ENCODE measurements around the gene NRL.
A peak's percentile ranks its signal among the peaks of the same experiment; 100 is the strongest.

The NRL gene

DNA sequence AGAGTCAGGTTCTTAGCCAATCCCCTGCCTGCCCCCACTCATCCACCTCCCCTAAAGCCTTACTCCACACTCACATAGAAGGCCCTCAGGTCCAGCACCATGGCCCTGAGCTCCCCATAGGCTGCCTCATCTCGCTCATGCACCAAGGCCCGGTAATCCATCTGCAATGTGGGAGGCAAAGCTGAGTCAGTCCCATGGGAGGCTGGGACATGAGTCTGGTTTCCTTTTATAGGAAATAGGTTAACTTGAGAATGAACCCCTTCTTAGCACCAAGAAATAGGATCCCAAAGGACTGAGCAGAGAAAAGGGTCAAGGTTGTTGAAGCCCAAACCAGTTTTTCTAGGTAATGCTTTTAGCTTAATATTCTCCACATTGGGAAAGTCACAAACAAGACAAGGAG is 28.8 kb upstream of the NRL start:
- no peak for FAIRE-seq

DNA sequence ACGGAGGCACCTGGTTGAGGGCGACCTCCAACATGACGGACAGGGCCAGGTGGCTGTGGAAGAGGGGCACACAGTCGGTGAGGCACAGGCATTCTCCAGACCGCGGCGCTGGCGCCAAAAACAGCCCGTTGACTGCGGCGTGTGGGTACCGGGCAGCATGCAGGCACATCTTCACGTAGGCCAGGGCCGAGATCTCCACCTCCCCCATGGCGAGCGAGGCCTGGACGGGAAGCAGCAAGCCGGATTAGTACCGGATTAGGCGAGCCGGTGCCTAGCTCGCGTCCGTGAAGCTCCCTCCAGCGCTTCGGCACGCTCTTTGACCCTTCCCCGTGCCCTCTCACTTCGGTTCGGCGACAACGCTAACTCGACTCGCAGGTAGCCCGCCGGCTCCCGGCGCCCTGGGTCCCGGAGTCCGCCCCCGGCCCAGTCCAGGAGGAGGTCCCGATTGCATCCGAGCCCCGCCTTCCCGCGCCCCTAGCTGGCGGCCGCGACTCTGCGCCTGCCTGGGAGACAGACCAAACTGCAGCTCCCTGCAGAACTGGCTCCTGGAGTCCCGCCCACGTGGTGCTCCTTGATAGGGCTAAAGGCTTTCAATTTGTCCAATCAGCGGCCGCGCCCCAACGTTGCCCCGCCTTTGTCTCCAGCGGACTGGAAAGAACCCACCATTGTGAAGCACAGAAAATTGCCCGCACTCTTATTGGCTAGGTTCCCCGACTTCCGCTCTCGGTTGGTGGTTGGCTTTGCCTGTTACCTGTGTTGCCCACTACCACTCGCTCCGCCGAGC is 26.5 kb upstream of the NRL start, which contains the start of gene EMC9:
EMC9 (minus strand) TSS at position 495 of the 784 bp plus-strand sequence; CDS start at position 208, 287 bp downstream.
- peak; percentile 70 for FAIRE-seq

DNA sequence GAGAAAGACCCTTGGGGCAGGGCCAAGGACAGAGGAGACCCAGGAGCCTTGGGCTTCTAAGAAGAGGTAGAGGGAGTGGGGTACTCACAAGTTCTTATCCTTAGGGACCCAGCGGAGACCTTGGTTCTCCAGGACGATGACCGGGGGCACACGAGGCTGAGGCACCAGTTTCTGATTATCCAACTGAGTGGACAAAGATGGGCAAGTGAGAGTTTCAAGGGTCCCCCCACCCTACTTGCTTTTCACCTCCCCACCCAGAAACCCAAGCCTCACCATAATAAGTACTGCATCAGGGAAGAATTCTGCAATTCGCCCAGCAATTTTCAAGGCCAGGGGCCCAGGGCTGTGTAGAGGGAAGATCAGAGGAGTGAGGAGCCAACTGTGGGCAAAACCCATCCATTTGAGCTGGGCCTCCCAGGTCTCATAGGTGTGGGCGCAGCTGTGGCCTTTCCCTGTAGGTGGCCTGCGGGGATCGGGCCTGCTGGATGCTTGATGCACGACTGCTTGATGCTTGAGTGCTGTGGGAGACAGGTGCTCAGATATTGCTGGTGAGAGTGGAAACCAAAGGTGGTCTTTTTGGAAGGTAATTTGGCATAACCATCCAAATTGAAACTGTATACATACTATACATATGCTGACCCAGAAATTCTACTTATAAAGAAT is 24.7 kb upstream of the NRL start:
- FAIRE-seq = no peak

DNA sequence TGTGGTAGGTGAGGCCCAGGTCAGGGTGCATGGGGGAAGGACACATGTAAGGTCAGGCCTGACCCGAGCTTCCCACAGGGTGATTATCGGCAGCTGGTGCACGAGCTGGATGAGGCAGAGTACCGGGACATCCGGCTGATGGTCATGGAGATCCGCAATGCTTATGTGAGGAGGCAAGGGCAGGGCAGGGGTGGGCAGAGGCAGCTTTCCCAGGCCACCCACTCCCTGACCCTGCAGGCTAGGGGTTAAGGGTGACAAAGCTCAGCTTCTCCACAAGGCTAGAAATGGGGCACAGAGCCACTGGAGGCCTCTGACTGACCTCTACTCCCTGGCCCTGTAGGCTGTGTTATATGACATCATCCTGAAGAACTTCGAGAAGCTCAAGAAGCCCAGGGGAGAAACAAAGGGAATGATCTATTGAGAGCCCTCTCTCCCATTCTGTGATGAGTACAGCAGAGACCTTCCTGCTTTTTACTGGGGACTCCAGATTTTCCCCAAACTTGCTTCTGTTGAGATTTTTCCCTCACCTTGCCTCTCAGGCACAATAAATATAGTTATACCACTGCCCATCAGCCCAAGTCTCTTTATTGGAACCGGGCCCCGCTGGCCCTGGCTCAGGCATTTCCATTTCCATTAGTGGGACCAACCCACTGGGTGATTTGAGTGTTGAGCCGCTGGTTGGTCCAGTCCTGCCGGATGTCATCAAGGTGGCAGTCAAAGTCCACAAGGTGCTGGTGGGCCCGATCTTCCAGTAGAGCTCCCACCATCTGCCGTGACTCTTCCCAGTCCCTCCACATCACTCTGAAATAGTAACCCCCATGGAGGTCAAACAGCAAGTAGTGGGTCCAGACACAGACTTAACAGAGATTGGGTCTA is 23.9 kb upstream of the NRL start:
- no peak for FAIRE-seq

DNA sequence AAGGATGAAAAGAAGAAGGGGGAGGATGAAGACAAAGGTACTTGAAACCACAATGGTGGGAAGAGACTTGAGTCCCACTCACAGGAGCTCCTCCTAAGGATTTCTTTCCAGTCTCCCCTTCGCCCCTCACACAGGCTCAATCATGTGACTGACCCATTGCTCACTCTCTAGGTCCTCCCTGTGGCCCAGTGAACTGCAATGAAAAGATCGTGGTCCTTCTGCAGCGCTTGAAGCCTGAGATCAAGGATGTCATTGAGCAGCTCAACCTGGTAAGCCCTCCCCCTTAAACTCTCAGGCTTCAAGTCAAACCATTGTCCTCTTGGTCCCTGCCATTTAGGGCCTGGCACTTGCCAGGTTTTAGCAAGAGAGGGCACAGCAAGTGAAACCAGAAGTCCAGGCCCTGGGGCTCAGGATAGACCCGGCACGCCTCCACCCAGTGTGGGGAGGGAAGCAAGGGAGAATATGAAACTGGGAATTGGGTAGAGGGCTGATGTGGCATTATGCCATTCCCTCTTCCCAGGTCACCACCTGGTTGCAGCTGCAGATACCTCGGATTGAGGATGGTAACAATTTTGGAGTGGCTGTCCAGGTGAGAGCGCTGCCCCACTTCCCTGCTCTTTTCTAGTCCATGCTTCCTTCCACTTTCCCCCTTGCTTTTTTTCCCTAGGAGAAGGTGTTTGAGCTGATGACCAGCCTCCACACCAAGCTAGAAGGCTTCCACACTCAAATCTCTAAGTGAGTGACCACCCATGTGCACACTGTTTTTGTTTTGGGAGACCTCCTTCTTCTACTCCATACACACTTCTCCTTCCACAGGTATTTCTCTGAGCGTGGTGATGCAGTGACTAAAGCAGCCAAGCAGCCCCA is 23.0 kb upstream of the NRL start:
- FAIRE-seq = no peak

DNA sequence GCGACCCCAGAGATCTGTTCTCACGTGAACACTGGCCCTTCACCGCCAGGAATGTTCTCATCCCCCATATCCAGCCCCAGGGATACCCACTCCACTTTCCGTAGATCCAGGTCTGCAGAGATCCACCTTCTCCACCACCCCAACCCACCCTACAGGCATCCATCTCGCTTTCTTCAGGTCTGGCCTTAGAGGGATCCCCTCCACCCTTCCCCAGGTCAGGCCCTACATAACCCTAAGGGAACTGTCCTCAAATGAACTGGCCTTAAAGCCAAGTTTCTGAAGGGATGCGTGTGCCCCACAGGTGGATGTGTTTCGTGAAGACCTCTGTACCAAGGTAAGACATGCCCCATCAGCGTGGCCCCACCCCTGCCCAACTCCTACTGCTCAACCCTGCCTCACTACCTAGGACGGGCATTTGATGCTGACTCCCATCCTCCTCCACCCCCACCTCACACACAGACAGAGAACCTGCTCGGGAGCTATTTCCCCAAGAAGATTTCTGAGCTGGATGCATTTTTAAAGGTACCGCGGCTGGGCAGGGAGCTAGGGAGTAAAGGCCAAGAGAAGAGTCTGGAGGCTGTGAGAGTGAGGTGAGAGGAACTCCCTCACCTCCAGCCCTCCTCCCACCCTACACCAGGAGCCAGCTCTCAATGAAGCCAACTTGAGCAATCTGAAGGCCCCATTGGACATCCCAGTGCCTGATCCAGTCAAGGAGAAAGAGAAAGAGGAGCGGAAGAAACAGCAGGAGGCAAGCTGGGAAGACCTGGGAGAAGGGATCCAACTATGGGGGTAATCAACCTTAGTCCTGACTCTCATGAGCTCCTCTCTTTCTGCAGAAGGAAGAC is 22.2 kb upstream of the NRL start:
- FAIRE-seq = no peak

DNA sequence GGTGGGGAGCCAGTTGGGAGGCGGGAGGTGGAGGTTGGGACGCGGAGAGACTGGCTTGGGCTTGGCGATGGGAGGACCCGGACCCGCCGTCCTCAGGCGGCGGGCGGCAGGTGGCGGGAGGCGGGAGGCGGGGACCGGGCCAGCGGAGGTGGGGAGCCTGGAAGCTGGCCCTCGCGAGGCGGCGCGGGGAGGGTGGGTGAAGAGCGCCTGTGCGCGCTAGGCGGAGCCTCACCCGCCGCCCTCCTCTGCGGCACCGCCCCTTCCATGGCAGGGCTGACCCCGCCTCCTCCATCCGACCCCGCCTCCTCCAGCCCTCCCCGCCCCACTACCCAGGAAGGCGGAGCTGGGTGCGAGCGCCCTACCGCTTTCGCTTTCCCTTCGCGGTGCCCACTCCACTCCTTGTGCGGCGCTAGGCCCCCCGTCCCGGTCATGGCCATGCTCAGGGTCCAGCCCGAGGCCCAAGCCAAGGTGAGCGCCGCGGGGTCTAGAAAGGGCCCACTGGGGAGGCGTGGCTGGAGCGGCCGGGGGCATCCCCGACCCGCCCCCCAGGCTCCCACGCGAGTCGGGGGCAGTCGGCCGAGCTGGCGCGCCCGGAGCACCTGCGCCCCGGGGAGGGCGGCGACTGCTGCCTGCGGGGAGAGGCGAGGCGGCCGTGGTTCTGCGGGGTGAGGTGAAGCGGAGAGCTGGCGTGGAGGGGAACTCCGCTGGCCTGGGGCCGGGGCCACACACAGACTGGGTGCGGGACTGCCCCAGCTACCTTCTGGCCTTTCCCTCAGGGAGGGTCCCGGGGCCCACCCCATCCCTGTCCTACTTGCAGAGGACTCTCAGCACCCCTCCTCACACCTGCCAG is 21.3 kb upstream of the NRL start, which contains the start of gene PSME1:
PSME1 (plus strand) TSS at position 361 of the 850 bp plus-strand sequence; CDS start at position 430, 69 bp downstream.
- no peak for FAIRE-seq

DNA sequence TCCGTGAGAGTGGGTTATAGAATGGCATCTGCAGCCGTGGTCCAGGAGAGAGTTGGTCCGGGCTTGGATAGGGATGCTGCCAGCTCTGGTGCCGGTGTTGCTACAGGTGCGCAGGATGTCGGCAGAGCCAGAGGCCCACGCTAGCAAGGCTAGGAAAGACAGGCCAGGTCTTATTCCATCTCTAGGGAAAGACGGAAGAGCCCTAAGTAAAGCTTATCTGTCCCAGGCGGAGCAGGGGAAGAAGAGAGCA is 20.8 kb upstream of the NRL start:
- no peak for FAIRE-seq

DNA sequence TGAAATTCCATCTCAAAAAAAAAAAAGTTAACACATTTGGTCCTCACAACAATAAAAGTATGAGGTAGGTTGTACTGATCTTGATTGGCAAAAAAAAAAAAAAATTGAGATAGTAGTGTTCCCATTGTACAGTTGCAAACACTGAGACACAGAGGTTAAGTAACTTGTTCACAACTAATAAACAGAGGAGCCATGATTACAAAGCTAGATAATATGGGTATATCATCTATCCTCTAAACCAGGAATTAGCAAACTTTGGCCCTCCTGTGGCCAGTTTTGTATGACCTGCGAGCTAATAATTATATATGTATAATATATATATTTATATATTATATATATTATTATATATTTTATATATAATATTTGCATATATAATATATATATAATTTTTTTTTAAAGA is 19.0 kb upstream of the NRL start:
- no peak for FAIRE-seq

DNA sequence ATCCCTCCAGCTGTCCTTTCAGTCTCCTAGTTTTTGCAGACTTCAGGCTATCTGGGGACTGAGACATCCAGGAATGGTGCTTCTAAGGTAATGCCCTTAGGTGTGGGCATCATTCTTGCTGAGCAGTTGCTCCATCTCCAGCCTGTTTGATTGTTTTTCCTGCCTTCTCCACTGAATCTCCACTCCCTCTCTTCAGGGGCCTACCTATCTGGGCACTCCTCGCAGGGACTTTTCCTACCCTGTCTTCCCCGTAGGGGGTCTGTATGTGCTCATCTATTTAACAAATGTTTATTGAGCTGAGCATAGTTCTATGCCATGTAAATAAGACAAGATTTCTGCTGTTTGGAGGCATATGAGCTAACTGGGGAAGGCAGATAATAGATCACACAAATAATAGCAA is 18.2 kb upstream of the NRL start:
- FAIRE-seq = no peak

DNA sequence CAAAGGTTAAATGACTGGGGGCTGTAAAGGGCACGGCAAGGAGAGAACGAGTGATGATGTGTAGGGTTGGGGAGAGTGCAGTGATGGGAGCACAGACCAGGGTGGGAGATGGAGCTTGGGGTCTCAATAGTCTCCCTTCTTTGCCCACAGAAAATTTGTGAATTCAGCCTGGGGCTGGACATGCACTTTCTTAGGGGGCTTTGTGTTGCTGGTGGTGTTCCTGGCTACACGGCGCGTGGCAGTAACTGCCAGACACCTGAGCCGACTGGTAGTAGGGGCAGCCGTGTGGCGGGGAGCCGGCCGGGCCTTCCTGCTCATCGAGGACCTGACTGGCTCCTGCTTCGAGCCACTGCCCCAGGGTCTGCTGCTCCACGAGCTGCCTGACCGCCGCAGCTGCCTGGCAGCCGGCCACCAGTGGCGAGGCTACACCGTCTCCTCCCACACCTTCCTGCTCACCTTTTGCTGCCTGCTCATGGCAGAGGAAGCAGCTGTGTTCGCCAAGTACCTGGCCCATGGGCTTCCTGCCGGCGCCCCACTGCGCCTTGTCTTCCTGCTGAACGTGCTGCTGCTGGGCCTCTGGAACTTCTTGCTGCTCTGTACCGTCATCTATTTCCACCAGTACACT is 17.4 kb upstream of the NRL start:
- no peak for FAIRE-seq

DNA sequence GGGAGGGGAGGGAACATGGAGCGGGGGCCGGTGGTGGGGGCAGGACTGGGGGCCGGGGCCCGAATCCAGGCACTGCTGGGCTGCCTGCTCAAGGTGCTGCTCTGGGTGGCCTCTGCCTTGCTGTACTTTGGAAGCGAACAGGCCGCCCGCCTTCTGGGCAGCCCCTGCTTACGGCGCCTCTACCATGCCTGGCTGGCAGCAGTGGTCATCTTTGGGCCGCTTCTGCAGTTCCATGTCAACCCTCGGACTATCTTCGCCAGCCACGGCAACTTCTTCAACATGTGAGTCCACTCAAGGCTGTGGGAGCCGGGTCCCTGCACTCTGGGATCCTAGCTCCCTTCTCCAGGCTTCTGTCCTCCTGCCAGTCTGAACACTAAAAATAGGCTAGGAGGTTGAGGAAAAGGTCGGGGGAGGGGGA is 16.8 kb upstream of the NRL start:
- FAIRE-seq = no peak

DNA sequence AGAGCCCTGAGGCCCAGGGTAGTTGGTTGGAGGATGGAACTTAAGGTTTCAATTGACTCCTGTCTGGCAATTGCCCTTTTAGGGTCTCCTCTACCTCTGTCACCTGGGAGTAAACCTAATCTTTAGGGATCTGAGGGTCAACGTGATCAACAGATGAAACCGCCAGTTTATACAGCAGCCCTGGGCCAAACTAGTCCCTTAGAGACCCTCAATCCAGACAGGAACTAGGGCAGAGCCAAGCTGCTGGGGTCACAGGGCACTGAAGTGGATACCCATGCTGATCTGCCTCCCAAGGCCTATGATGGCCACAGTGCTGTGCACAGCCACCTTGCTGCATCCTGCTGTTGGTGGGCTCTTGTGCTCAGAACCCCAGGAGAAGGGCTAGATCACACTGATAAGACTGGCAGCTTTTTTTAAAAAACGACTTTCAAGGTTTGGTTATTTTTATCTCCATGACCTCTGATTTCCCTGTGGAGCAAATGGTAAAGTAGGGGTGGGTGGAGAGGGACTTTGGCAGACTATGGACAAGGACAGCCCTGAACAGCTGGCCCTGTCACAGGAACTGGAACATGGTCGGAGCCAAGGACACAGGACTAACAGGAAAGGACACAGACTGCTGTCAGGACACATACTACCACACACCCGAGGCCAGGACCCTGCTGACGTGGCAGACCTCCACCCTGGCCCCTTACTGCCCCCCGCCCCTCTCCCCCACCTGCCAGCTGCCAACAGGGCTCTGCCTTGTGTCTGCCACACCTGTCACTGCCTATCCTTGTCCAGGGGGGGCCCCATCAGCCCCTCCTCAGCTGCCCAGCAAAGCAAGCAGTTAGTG is 16.2 kb upstream of the NRL start:
- no peak for FAIRE-seq

DNA sequence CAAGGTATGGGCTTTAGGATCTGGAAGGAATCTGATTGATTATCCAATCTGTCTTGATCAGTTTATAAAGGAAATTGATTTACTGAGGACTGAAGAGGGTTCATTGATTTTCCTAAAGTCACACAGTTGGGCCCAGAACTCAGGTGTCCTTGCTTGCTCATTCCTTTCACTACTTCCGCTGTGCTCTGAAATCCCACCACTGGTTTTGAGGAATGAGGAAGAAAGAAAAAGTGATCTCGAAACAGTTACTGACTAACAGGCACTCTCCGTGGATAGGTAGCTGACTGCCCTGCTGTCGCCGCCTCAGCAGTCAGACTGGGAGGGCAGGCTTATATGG is 15.6 kb upstream of the NRL start, which contains the start of gene FITM1:
FITM1 (plus strand) TSS at position 280 of the 337 bp plus-strand sequence. CDS start 905 bp downstream, outside the sequence.
- FAIRE-seq = no peak

DNA sequence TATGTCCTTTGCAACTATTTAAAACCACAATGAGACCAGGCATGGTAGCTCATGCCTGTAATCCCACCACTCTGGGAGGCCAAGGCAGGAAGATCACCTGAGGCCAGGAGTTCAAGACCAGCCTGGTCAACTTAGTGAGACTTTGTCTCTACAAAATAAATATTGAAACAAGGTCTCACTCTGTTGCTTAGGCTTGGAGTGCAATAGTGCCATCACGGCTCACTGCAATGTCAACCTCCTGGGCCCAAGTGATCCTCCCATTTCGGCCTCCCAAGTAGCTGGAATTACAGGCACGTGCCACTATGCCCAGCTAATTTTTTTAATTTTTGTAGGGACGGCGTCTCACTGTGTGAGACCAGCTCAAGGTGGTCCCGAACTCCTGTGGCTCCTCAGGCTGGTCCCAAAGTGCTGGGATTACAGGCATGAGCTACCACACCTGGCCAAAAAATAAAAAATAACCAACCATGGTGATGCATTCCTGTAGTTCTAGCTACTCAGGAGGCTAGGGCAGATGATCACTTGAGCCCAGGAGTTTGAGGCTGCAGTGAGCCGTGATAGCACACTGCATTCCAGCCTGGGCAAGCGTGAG is 14.8 kb upstream of the NRL start:
- no peak for FAIRE-seq

DNA sequence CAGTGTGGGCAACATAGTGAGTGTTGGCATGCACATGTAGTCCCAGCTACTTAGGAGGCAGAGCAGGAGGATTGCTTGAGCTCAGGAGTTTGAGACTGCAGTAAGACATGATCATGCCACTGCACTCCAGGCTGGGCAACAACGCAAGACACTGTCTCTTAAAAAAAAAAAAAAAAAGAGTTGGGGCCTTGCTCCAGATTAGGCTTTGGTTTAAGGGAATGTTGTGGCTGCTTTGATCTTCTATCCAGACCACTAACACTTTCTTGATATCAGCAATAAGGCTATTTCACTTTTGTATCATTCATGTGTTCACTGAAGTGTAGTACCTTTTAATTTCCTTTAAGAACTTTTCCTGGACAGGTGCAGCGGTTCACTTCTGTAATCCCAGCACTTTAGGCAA is 12.9 kb upstream of the NRL start:
- FAIRE-seq = no peak

DNA sequence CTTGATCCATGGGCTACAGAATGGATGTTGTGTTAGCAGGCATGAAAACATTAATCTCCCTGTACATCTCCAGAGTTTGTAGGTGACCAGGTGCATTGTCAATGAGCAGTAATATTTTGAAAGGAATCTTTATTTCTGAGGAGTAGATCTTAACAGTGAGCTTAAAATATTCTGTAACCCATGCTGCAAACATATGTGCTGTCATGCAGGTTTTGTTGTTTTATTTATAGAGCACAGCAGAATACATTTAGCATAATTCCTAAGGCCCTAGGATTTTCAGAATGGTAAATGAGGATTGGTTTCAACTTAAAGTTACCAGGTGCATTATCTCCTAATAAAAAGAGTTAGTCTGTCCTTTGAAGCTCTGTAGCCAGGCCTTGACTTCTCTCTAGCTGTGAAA is 12.2 kb upstream of the NRL start:
- FAIRE-seq = no peak
